GM20000 (cell line): ENCODE results near the gene EID3.
"Not testable (repeated sequence)": the region's sequence is repeated elsewhere in the genome, so short reads cannot be mapped to it uniquely, and the experiment has no call there.

Experiments used
- DNase-seq: peaks from one replicate; pipeline ENCODE4 v3.0.0; 2012; ENCODE audit warnings: low spot score
- TF ChIP-seq, protein P1 (sequence below): IDR thresholded peaks from 2 replicates; pipeline ENCODE4 v1.5.1; 2012; ENCODE audit warnings: mild to moderate bottlenecking, control low read depth; ENCODE audit errors: extremely low read depth, missing control alignments

The EID3 gene

DNA sequence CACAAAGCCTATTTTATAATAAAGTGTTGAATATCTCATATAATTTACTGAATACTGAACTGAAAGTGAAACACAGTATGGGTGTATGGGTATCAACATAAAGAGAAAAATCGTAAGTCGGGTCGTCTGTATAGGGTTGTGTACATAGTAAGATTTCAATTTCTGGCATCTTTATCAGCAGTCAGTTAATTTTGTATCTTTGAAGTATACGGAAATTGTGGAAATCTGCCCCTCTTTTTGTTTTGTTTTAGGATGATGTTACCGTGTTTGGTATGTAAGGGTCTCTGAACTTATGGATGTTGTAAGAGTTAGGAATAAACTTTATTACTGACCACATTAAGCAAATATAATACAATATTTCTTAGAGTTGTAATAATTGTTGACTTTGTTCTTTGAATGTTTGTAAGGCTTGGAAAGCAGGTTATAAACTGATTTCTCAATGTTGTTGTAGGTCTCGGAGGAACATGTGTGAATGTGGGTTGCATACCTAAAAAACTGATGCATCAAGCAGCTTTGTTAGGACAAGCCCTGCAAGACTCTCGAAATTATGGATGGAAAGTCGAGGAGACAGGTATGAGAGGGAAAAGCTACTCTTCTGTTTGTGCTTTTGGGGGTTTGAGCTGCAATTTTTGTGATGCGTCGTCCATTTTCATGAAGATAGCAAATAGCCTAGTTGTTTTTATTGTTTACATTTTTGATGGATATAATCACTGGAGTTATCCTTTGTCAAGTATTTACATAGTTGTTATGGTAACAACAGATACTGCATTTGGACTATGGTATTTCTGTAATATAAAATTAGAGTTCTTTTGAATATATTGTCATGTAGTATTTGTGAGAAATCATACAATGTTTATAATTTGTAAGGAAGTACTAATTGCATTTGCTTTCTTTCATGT lies 12.0 kb downstream of the EID3 start:
- TF ChIP-seq, protein P1, sequence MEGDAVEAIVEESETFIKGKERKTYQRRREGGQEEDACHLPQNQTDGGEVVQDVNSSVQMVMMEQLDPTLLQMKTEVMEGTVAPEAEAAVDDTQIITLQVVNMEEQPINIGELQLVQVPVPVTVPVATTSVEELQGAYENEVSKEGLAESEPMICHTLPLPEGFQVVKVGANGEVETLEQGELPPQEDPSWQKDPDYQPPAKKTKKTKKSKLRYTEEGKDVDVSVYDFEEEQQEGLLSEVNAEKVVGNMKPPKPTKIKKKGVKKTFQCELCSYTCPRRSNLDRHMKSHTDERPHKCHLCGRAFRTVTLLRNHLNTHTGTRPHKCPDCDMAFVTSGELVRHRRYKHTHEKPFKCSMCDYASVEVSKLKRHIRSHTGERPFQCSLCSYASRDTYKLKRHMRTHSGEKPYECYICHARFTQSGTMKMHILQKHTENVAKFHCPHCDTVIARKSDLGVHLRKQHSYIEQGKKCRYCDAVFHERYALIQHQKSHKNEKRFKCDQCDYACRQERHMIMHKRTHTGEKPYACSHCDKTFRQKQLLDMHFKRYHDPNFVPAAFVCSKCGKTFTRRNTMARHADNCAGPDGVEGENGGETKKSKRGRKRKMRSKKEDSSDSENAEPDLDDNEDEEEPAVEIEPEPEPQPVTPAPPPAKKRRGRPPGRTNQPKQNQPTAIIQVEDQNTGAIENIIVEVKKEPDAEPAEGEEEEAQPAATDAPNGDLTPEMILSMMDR: no peak
- no peak for DNase-seq

GRCh38 chr12:104316936-104317335 lies 13.4 kb downstream of the EID3 start:
- TF ChIP-seq, protein P1: no peak
- DNase-seq: no peak

GRCh38 chr12:104317538-104318210 lies 14.1 kb downstream of the EID3 start:
- no peak for DNase-seq
- TF ChIP-seq, protein P1: no peak

DNA sequence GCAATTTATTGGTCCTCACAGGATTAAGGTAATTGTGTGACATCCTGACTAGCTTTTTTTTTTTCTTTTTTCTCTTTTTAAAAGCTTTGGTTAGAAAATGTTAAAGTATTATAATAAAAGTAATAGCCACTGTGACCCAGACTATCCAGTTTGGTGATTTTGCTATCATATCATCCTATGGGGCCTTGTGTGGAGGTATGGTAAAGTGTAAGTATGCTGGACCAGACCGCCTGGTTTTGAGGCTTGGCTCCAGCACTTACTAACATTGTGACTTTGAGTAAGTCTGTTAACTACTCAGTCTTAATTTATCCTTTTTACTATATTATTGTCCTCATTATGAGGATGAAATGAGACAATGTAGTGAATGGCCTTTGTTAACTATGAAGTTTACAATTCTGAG lies 15.5 kb downstream of the EID3 start:
- TF ChIP-seq, protein P1: no peak
- DNase-seq: no peak

- no peak for DNase-seq
- TF ChIP-seq, protein P1: no peak
Measured at GRCh38 chr12:104319918-104320626, 16.5 kb downstream of the EID3 start.

DNA sequence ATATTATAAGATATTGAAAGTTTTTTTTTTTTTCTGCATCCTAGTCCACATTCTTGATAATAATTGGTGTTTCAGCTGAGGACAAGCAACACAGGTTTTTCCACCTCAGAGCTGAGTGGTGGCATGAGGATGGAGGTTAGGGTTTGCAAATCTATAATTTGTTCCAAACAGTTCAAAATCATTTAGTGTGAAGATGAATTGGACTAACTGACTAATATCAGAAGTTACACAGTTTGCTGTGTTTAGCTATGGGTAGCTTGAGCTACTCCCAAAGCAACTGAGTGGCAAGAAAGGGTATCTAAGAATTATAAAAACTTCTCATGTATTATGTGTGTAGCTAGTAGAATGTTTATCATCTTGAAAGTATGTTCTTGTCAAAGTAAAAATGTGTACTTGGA lies 17.1 kb downstream of the EID3 start:
- DNase-seq: no peak
- TF ChIP-seq, protein P1: no peak

- TF ChIP-seq, protein P1: no peak
- DNase-seq: no peak
Measured at GRCh38 chr12:104321949-104322348, 18.4 kb downstream of the EID3 start.

- not testable (repeated sequence) for DNase-seq
Measured at GRCh38 chr12:104322533-104322932, 19.0 kb downstream of the EID3 start.
